Measurements from ENCODE around the gene USF3.
A peak's percentile ranks its signal among the peaks of the same experiment; 100 is the strongest.

USF3 gene

DNA sequence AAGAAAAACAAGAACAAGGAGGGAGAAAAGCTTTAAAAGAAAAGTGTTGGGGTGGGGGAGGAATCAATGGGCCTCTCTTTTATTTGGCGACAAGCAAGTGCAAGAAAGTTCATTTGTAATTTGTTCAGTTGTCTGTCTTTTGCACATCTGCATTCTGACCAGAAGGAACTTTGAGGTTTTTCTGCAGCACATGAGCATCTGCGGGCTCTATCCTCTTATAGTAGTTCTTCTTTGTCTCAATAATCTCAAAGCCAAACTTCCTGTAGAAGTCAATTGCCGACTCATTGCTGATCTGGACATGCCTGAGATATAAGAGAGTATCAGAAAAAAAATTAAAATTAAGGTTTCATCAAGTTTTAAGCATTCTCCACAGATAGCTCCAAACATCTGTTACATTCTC lies 25.2 kb upstream of the USF3 start:
- FAIRE-seq, result no peak
- no peak for TF ChIP-seq TAF1 (IDR thresholded peaks at IDR 0.05; ENCODE audit: borderline replicate concordance, low read depth, low read length)
- TF ChIP-seq POLR2A (IDR thresholded peaks at IDR 0.05; ENCODE audit: low read depth, low read length), result no peak
- TF ChIP-seq POLR2AphosphoS5 (IDR thresholded peaks at IDR 0.05; ENCODE audit: low read depth, low read length), result no peak
- no peak for DNase-seq (ENCODE audit: insufficient read length)

DNA sequence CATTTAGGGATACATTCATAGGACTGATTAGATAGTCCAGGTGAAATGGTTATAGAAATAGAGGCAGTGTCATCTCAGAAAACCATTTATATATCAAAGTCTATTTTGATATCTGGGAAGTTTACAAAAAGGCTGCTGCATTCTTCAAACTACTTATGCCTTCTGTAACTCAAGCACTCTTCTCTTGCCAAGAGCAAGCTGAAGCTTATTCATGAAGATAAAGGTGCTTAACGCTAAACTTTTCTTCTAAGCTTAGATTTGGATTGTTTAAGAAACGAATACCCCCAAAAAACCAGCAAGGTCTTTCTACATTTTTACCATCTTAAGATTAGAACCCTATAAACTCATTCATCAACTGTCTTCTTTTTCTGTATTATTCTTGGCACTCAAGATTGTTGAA lies 23.3 kb upstream of the USF3 start:
- TF ChIP-seq POLR2AphosphoS5 (IDR thresholded peaks at IDR 0.05; ENCODE audit: low read depth, low read length), result no peak
- TF ChIP-seq POLR2A (IDR thresholded peaks at IDR 0.05; ENCODE audit: low read depth, low read length), result no peak
- no peak for TF ChIP-seq TAF1 (IDR thresholded peaks at IDR 0.05; ENCODE audit: borderline replicate concordance, low read depth, low read length)
- FAIRE-seq (no peak), DNase-seq (ENCODE audit: insufficient read length) (no peak)

DNA sequence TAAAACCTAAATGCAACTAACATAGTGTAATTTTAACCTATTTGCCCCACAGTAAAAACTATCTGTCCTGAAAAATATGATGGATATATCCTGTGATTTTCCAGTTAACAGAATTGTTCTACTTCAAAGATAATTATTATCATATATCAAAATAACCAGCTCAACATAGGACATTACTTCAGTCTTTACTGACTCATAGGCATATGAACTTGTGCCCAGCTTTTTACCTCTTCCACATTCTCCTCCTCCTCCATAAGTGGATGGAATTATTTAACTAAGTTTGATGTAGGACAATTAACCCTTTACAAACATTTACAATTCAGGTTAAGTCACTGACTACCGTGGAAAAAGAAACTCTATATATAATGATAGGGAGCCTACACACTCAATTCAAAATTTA lies 22.9 kb upstream of the USF3 start:
- DNase-seq (ENCODE audit: insufficient read length), result no peak
- no peak for FAIRE-seq
- TF ChIP-seq POLR2A (IDR thresholded peaks at IDR 0.05; ENCODE audit: low read depth, low read length) (no peak), POLR2AphosphoS5 (IDR thresholded peaks at IDR 0.05; ENCODE audit: low read depth, low read length) (no peak), TAF1 (IDR thresholded peaks at IDR 0.05; ENCODE audit: borderline replicate concordance, low read depth, low read length) (no peak)

DNA sequence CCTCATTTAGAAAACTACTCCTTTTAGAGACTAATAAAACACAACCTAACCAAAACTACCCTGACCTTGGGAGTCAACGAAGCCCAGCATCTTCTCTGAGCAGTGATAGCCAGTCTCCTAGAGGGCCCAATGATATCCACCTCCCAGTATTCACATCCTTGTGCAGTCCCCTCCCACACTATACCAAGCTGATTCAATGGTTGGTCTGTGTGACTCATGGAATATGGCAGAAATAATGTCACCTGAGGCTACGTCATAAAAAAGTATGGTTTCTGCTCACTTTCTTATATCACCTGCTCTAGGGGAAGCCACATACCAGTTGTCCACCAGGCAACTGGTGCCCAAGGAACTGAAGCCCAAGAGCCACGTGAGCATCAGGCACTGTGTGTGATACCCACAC lies 21.4 kb upstream of the USF3 start:
- FAIRE-seq (no peak), DNase-seq (ENCODE audit: insufficient read length) (no peak)
- no peak for TF ChIP-seq TAF1 (IDR thresholded peaks at IDR 0.05; ENCODE audit: borderline replicate concordance, low read depth, low read length)
- 0 out of 2 replicates have a peak, but pooled peaks have one; percentile 17 for TF ChIP-seq POLR2A (IDR thresholded peaks at IDR 0.05; ENCODE audit: low read depth, low read length)

DNA sequence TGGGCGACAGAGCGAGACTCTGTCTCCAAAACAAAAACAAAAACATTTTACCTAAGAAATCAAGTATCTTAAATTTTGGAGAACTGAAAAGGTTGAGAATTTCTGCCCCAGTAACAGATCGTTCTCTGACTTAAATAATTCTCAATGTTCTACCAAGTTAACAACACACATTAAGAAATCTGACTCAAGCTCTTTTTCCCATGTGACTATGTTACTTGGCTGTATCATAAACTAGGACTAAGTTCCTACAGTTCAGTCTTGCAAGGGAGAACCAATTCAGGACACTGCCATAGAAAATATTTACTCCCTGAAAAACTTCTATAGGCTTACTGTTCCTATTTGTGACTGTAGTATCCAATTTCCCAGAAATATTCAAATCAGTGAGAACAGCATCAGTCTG lies 20.9 kb upstream of the USF3 start:
- FAIRE-seq (no peak), DNase-seq (ENCODE audit: insufficient read length) (no peak)
- TF ChIP-seq TAF1 (IDR thresholded peaks at IDR 0.05; ENCODE audit: borderline replicate concordance, low read depth, low read length), result no peak
- TF ChIP-seq POLR2A (IDR thresholded peaks at IDR 0.05; ENCODE audit: low read depth, low read length), result no peak
- TF ChIP-seq POLR2AphosphoS5 (IDR thresholded peaks at IDR 0.05; ENCODE audit: low read depth, low read length), result no peak

DNA sequence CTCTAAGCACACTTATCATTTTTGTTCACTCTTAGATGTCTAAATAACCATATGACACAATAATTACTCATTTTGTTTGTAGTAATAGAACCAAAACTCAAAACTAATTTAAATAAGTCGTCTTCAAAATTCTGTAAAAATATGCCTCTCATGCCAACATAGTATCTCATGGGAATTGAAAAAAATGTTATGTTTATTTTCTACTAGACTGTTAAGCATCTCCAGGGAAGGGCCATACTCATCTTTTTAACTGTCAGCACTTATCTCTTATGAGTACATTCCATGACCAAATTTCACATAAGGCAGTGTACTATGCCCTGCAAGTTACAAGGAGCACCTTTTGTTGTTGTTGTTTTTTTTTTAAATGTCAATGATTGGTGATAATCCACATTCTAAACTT lies 18.3 kb upstream of the USF3 start:
- FAIRE-seq, result no peak
- TF ChIP-seq TAF1 (IDR thresholded peaks at IDR 0.05; ENCODE audit: borderline replicate concordance, low read depth, low read length), result no peak
- TF ChIP-seq POLR2AphosphoS5 (IDR thresholded peaks at IDR 0.05; ENCODE audit: low read depth, low read length), result no peak
- TF ChIP-seq POLR2A (IDR thresholded peaks at IDR 0.05; ENCODE audit: low read depth, low read length), result no peak
- DNase-seq (ENCODE audit: insufficient read length), result no peak

DNA sequence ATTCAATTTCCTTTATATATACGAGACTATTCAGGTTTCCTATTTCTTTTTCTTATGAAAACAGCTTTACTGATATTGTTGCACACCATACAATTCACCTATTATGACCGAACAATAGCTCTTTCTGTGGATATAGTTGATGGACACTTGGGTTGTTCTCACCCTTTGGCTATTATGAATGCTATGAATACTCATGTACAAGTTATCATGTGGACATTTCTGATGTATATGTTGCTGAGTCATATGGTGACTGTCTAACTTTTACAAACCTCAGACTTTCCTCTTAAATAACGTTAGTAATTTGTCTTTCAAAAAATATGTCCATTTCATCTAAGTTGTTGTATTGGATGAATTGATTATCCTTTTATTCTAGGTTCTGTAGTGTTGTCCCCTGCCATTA lies 15.7 kb upstream of the USF3 start:
- FAIRE-seq, result no peak
- TF ChIP-seq TAF1 (IDR thresholded peaks at IDR 0.05; ENCODE audit: borderline replicate concordance, low read depth, low read length), result no peak
- no peak for TF ChIP-seq POLR2A (IDR thresholded peaks at IDR 0.05; ENCODE audit: low read depth, low read length)
- TF ChIP-seq POLR2AphosphoS5 (IDR thresholded peaks at IDR 0.05; ENCODE audit: low read depth, low read length), result no peak
- DNase-seq (ENCODE audit: insufficient read length), result no peak

DNA sequence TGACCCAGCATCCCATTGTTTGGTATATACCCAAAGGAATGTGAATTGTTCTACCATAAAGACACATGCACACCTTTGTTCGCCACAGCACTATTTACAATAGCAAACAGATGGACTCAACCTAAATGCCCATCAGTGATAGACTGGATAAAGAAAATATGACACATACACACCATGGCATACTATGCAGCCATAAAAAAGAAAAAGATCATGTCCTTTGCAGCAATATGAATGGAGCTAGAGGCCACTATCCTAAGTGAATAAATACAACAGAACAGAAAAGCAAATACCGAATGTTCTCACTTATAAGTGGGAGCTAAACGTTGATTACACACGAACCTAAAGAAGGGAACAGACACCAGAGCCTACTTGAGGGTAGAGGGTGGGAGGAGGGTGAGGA lies 11.4 kb upstream of the USF3 start:
- DNase-seq (ENCODE audit: insufficient read length), result no peak
- no peak for FAIRE-seq
- TF ChIP-seq POLR2A (IDR thresholded peaks at IDR 0.05; ENCODE audit: low read depth, low read length), result no peak
- no peak for TF ChIP-seq TAF1 (IDR thresholded peaks at IDR 0.05; ENCODE audit: borderline replicate concordance, low read depth, low read length)
- no peak for TF ChIP-seq POLR2AphosphoS5 (IDR thresholded peaks at IDR 0.05; ENCODE audit: low read depth, low read length)

DNA sequence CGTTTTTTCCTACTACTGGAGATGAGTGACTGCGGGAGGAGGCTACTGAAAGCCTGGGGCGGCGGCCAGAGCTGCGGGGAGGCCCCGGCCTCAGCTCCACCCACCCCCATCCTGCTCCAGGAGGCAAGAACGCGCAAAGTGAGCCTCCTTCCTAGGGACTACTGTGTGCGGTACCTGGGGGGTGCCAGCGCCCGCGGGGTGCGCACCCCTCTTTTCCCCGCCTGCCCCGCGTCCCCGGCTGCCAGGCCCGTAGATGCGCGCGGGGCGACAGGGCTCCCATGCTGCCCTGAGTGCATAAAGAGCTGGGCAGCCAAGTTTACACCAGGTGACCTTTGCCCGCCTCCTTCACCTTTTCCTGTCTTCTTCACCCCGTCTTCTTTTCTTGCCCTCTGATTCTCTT lies 2.5 kb upstream of the USF3 start:
- no peak for FAIRE-seq
- no peak for DNase-seq (ENCODE audit: insufficient read length)
- TF ChIP-seq POLR2AphosphoS5 (IDR thresholded peaks at IDR 0.05; ENCODE audit: low read depth, low read length) (no peak), TAF1 (IDR thresholded peaks at IDR 0.05; ENCODE audit: borderline replicate concordance, low read depth, low read length) (no peak), POLR2A (IDR thresholded peaks at IDR 0.05; ENCODE audit: low read depth, low read length) (no peak)

DNA sequence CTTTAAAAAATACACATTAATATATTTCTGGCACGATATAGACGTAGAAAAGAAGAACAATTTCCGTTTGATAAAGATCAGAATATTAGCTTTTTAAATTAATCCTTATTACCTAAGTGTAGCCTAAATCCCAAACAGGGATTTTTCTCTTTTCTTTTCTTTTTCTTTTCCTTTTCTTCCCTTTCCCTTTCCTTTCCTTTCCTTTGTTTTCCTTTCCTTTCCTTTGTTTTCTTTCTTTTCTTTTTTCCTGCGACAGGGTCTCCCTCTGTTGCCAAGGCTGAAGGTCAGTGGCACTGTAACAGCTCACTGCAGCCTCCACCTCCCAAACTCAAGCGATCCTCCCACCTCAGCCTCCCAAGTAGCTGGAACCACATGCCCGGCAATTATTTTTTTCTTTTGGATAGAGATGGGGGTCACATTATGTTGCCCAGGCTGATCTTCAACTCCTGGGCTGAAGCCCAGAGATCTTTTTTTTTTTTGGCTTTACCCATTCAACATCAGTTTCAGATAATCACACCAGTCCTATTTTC lies 1.8 kb upstream of the USF3 start:
- TF ChIP-seq POLR2AphosphoS5 (IDR thresholded peaks at IDR 0.05; ENCODE audit: low read depth, low read length) (no peak), POLR2A (IDR thresholded peaks at IDR 0.05; ENCODE audit: low read depth, low read length) (no peak), TAF1 (IDR thresholded peaks at IDR 0.05; ENCODE audit: borderline replicate concordance, low read depth, low read length) (no peak)
- FAIRE-seq, result no peak
- DNase-seq (ENCODE audit: insufficient read length), result no peak

DNA sequence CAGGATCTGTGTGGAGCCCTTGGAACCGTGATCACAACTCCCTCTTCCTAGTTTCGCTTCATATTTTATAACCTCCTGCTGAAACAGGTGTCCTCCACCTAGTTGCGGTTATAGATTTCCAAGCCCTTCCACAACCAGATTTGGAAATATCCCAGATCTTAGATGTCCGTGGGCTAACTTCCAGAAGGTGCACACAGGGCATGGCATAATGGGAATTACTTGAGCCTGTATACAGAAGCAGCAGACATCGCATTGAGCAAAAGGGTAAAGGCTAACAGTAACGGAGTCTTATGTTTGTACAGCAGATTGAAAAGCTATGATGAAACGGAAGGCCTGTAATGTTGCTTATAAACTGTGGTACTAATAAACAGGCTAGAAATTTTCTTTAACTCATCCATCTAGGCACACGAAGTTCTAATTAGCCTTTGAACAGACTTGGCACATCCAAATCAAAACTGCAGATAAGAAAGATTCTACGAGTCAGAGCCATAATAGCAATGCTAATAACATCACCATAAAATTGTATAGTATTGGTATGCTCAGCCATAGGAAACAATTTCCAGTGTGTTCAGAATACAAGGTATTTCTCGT lies 1.2 kb upstream of the USF3 start:
- TF ChIP-seq TAF1 (IDR thresholded peaks at IDR 0.05; ENCODE audit: borderline replicate concordance, low read depth, low read length) (no peak), POLR2A (IDR thresholded peaks at IDR 0.05; ENCODE audit: low read depth, low read length) (no peak), POLR2AphosphoS5 (IDR thresholded peaks at IDR 0.05; ENCODE audit: low read depth, low read length) (no peak)
- no peak for FAIRE-seq
- no peak for DNase-seq (ENCODE audit: insufficient read length)

DNA sequence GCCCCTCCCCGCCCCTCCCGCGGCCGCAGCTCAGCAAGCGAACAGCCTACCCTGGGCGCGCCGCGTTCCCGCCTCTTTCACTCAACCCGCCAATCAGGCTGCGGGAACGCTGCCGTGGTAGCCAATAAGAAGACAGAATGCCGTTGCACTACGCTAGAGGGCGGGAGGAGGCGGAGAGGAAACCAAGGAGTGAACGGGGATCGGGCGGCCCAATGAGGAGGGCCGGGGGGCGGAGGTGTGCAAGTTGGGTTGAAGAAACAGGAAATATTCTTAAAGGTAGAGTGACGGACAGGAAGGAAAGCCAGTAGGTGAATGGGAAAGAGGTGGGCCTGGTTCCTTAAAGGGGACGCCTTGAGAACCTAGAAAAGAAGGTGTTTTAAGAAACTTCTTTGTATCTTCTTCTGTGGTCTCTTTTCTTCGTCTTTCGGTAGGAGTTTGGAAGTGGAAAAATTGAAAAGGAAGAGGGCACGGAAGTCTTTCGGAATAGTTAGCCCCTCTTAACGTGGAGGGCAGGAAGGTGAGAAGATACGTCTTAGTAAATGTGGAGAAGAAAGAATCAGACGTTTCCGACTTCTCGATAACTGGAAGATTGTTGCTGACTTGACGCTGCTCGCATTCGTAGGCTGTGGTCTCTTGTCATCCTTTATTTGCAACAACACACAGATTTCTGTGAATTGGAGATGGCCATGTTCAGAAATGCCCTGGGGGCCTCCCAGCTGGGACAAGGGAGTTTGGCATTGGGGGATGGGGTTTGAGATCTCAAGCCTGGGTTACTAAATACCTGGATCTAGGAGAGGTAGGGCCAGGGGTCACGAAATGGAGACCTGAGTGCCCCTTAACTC lies 437 bp upstream of the USF3 start:
- FAIRE-seq (peak; percentile 94), DNase-seq (ENCODE audit: insufficient read length) (peak; percentile 90)
- TF ChIP-seq POLR2A (IDR thresholded peaks at IDR 0.05; ENCODE audit: low read depth, low read length), result 0 out of 2 replicates have a peak, but pooled peaks have one; percentile 29
- TF ChIP-seq TAF1 (IDR thresholded peaks at IDR 0.05; ENCODE audit: borderline replicate concordance, low read depth, low read length), result no peak

Data from GM12892 (cell line).